Tibial nerve (tissue), 4 donors: ENCODE measurements around the gene STARD3.

Experiments
- EP300 ChIP-seq, 2 donors: sonication (generic); formaldehyde crosslinking; IDR thresholded peaks; one replicate each; pipeline ENCODE4 v1.6.1; 2017; ENCODE audit warnings: antibody characterized with exemption in 2 of 2, mild to moderate bottlenecking in 1 of 2
- TF ChIP-seq, protein P1 (sequence below), 5 experiments: fragments of 200-600 bp in 3 of 5; fragments of 450-650 bp in 2 of 5; sonication (generic) in 3 of 5; IDR thresholded peaks; one replicate each; pipeline ENCODE4 v1.5.1; 2016 to 2019; ENCODE audit warnings: antibody characterized with exemption in 5 of 5, mild to moderate bottlenecking in 3 of 5, moderate library complexity in 2 of 5

DNA sequence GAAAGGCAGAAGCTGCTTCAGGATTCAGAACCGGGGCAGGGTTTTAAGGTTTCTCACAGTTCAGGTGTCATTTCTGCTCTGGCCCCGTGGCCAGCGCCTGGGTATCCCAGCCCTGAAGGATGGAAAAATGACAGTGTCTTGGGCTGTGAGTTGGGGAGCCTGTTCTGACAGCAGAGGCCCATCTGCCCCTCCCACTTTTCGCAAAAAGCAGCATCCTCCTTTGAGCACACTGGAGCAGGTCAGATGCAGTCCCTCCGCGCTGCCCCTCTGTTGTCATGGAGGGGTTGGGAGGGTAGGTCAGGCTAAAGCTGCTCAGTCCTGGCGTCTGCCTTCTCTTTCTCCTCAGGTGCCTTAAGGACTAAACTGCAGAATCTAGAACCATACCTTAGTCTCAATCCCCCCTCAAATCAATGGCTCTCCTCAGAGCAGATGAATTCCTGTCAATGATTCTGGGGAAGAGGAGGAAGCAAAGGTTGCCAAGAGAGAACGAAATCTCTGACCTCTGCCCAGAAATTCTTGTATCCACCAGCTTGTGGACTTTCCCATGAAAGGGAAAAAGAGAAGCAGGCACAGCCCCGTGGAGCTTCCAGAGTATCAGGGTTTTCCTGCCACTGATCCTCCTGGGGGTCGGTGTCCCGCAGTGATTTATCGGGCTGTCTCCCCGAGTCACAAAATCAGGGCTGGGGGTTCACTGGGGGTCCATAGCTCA lies 36.5 kb upstream of the STARD3 start:
- TF ChIP-seq, protein P1, sequence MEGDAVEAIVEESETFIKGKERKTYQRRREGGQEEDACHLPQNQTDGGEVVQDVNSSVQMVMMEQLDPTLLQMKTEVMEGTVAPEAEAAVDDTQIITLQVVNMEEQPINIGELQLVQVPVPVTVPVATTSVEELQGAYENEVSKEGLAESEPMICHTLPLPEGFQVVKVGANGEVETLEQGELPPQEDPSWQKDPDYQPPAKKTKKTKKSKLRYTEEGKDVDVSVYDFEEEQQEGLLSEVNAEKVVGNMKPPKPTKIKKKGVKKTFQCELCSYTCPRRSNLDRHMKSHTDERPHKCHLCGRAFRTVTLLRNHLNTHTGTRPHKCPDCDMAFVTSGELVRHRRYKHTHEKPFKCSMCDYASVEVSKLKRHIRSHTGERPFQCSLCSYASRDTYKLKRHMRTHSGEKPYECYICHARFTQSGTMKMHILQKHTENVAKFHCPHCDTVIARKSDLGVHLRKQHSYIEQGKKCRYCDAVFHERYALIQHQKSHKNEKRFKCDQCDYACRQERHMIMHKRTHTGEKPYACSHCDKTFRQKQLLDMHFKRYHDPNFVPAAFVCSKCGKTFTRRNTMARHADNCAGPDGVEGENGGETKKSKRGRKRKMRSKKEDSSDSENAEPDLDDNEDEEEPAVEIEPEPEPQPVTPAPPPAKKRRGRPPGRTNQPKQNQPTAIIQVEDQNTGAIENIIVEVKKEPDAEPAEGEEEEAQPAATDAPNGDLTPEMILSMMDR (IDR thresholded peaks at IDR 0.05), result no peak
- TF ChIP-seq EP300 (IDR thresholded peaks at IDR 0.05), result no peak
